HepG2 (cell line): ENCODE results near the gene PSMD6. TPM values are rescaled to one million over a fixed set of nuclear protein-coding genes. Genes with fewer than 3 reads are reported as not detected.

Experiments used
- AKAP8 ChIP-seq: sonication (generic); formaldehyde crosslinking; IDR thresholded peaks from 2 replicates; pipeline ENCODE4 v1.5.1; 2020; ENCODE audit warnings: mild to moderate bottlenecking, missing genetic modification reagents
- FOXO1 ChIP-seq: sonication (generic); formaldehyde crosslinking; IDR thresholded peaks from 2 replicates; pipeline ENCODE4 v1.4.0; 2020; ENCODE audit warnings: missing genetic modification reagents
- HMGXB4 ChIP-seq, 2 experiments: sonication (generic) in 1 of 2; formaldehyde crosslinking in 1 of 2; IDR thresholded peaks; 2 replicates each; pipeline versions ENCODE4 v1.4.0 to v1.6.1; 2018 to 2020; ENCODE audit warnings: missing genetic modification reagents in 2 of 2, borderline replicate concordance in 1 of 2, low read depth in 1 of 2, mild to moderate bottlenecking in 1 of 2, missing biosample characterization in 1 of 2
- HOXA9 ChIP-seq: sonication (generic); formaldehyde crosslinking; IDR thresholded peaks from 2 replicates; pipeline ENCODE4 v1.8.1; 2022; ENCODE audit warnings: missing genetic modification reagents, mild to moderate bottlenecking, moderate library complexity, borderline replicate concordance
- KLF15 ChIP-seq: sonication (generic); formaldehyde crosslinking; IDR thresholded peaks from 2 replicates; pipeline ENCODE4 v1.8.1; 2023; ENCODE audit warnings: borderline replicate concordance, mild to moderate bottlenecking, inconsistent platforms, missing genetic modification reagents, mixed read lengths
- MAF1 ChIP-seq: sonication (generic); formaldehyde crosslinking; IDR thresholded peaks from 2 replicates; pipeline ENCODE4 v1.5.0; 2020; ENCODE audit warnings: missing genetic modification reagents, borderline replicate concordance
- RARG ChIP-seq: sonication (generic); formaldehyde crosslinking; IDR thresholded peaks from 2 replicates; pipeline ENCODE4 v1.4.0; 2020; ENCODE audit warnings: low read depth, mild to moderate bottlenecking, missing genetic modification reagents
- SCMH1 ChIP-seq: sonication (generic); formaldehyde crosslinking; IDR thresholded peaks from 2 replicates; pipeline ENCODE4 v1.9.0; 2021; ENCODE audit warnings: missing genetic modification reagents, mild to moderate bottlenecking, borderline replicate concordance
- SNAPC2 ChIP-seq: sonication (generic); formaldehyde crosslinking; IDR thresholded peaks from 2 replicates; pipeline ENCODE4 v1.8.1; 2022; ENCODE audit warnings: mild to moderate bottlenecking, missing genetic modification reagents
- STAG1 ChIP-seq: sonication (generic); formaldehyde crosslinking; IDR thresholded peaks from 2 replicates; pipeline ENCODE4 v1.4.0; 2020; ENCODE audit warnings: missing genetic modification reagents
- ZNF34 ChIP-seq: sonication (generic); formaldehyde crosslinking; IDR thresholded peaks from 2 replicates; pipeline ENCODE4 v1.4.0; 2020; ENCODE audit warnings: mild to moderate bottlenecking, missing genetic modification reagents, borderline replicate concordance
- polyA plus RNA-seq, 8 experiments: library from polyadenylated mRNA; depleted of rRNA in 3 of 8; stranded (reverse) in 7 of 8; unstranded in 1 of 8; fragments of >200 nt; fragmentation: Illumina TruSeq in 4 of 8; extraction: Trizol in 4 of 8; gene quantifications; 2 replicates each; pipeline versions ENCODE4 v1.2.1 to v1.2.3, GENCODE V29; 2011 to 2016; ENCODE audit warnings: low read depth in 4 of 8, missing spikeins in 1 of 8, mixed read lengths in 1 of 8; ENCODE audit not compliant: insufficient read depth in 1 of 8
- total RNA-seq, 5 experiments: library from RNA; depleted of rRNA; stranded (reverse); fragments of >200 nt; fragmentation: Illumina TruSeq; extraction: Trizol; gene quantifications; 2 replicates each; pipeline ENCODE4 v1.2.3, GENCODE V29; 2016; ENCODE audit warnings: low read depth in 1 of 5
- TF ChIP-seq, protein P1 (sequence below): sonication (generic); formaldehyde crosslinking; IDR thresholded peaks from 2 replicates; pipeline ENCODE4 v1.4.0; 2020; ENCODE audit warnings: mild to moderate bottlenecking, missing genetic modification reagents
- TF ChIP-seq, protein P2 (sequence below): sonication (generic); formaldehyde crosslinking; IDR thresholded peaks from 2 replicates; pipeline ENCODE4 v1.8.0; 2022; ENCODE audit warnings: missing genetic modification reagents, mild to moderate bottlenecking, moderate library complexity, borderline replicate concordance
- TF ChIP-seq, protein P3 (sequence below): sonication (generic); formaldehyde crosslinking; IDR thresholded peaks from 2 replicates; pipeline ENCODE4 v1.4.0; 2020; ENCODE audit warnings: missing genetic modification reagents

Gene PSMD6
- total and polyA plus RNA-seq, 2 of the 13 experiments (the other 11 are each of a cell fraction or from before 2014, with no cell fraction given), result 36.8 to 117 TPM

DNA sequence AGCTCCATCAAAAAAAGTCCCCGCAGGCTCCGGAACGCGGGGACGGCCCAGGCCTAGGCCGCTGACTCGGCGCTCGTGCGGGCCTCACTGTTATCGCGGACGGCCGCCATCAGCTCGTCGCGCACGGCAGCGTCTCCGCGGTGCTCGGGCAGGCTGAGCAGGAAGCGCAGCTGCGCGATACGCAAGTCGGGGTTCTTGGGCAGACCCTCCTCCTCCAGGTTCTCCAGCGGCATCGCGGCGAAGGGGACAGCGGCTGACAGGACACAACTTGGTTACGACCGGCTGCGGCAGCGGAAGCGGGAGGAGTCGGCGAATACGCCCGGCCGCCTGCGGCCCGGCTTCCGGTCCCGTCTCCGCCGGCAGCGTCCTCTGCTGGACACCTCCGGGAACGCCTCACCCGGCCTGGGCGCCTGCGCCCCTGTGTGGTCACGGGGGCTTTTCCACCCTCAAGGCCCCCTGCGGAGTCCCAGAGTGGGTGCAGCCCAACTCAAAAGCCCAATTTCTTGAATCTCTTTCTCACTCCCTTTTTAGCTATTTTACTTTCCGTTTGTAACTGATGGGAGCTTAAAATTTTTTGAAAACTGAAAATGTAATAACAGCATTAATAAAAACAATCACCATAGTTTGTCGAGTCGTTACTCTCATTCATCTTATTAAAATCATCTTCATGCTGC is at the start of gene PSMD6 (continued):
- TF ChIP-seq, protein P1, sequence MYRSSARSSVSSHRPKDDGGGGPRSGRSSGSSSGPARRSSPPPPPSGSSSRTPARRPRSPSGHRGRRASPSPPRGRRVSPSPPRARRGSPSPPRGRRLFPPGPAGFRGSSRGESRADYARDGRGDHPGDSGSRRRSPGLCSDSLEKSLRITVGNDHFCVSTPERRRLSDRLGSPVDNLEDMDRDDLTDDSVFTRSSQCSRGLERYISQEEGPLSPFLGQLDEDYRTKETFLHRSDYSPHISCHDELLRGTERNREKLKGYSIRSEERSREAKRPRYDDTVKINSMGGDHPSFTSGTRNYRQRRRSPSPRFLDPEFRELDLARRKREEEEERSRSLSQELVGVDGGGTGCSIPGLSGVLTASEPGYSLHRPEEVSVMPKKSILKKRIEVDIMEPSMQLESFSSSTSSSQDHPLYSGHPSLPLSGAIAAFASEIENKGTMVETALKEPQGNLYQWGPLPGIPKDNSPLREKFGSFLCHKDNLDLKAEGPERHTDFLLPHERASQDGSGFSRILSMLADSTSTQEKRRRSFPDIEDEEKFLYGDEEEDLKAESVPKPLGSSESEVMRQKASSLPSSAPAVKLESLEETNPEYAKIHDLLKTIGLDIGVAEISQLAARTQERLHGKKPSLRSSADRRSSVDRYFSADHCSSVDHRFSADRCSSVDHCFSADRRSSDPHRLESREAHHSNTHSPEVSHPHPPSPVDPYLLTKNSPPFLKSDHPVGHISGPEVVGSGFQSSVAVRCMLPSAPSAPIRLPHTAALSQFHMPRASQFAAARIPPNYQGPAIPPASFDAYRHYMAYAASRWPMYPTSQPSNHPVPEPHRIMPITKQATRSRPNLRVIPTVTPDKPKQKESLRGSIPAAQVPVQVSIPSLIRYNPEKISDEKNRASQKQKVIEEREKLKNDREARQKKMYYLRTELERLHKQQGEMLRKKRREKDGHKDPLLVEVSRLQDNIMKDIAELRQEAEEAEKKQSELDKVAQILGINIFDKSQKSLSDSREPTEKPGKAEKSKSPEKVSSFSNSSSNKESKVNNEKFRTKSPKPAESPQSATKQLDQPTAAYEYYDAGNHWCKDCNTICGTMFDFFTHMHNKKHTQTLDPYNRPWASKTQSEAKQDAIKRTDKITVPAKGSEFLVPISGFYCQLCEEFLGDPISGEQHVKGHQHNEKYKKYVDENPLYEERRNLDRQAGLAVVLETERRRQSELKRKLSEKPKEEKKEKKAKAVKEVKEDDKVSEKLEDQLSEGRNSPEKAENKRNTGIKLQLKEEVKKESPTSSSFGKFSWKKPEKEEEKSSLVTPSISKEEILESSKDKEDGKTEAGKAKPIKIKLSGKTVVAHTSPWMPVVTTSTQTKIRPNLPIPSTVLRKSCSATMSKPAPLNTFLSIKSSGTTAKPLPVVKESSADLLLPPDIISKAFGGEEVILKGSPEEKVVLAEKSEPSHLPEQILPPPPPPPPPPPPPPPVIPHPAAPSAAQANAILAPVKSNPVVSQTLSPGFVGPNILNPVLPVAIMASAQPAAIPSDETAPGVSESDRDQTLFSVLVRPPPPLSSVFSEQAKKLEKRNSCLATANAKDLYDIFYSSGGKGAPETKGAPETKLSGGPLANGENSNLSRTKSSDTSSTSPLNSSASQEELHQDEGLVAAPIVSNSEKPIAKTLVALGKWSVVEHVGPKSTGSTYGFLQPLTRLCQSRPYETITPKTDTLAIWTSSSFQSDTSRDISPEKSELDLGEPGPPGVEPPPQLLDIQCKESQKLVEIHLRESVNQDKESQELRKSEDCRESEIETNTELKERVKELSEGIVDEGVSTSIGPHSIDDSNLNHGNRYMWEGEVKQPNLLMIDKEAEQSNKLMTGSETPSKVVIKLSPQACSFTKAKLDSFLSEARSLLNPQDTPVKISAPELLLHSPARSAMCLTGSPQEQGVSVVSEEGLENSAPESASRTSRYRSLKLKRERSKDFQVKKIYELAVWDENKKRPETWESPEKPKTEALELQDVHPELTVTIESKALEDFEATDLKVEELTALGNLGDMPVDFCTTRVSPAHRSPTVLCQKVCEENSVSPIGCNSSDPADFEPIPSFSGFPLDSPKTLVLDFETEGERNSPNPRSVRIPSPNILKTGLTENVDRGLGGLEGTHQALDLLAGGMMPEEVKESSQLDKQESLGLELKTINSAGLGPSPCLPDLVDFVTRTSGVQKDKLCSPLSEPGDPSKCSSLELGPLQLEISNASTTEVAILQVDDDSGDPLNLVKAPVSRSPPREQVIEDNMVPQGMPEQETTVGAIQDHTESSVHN (CRISPR knock-in tag), result no peak; the same call in 1 of the 2 replicates
- TF ChIP-seq AKAP8 (CRISPR knock-in tag) (0 out of 2 replicates have a peak, but pooled peaks have one; percentile 60), HMGXB4 (CRISPR knock-in tag; IDR thresholded peaks at IDR 0.05; ENCODE audit: borderline replicate concordance in 1 of 2, low read depth in 1 of 2) (peak; percentile 98), HOXA9 (CRISPR knock-in tag) (no peak; the same call in 1 of the 2 replicates), SNAPC2 (peak; percentile 63; the same call in 1 of the 2 replicates), SCMH1 (CRISPR knock-in tag) (no peak), ZNF34 (CRISPR knock-in tag) (peak; percentile 28; the same call in 1 of the 2 replicates), FOXO1 (CRISPR knock-in tag) (peak; percentile 71), RARG (0 out of 2 replicates have a peak, but pooled peaks have one; percentile 17), MAF1 (CRISPR knock-in tag) (peak; percentile 64; the same call in 1 of the 2 replicates), KLF15 (CRISPR knock-in tag) (peak; percentile 75; the same call in 1 of the 2 replicates), STAG1 (CRISPR knock-in tag) (peak; percentile 67)
- TF ChIP-seq, protein P2, sequence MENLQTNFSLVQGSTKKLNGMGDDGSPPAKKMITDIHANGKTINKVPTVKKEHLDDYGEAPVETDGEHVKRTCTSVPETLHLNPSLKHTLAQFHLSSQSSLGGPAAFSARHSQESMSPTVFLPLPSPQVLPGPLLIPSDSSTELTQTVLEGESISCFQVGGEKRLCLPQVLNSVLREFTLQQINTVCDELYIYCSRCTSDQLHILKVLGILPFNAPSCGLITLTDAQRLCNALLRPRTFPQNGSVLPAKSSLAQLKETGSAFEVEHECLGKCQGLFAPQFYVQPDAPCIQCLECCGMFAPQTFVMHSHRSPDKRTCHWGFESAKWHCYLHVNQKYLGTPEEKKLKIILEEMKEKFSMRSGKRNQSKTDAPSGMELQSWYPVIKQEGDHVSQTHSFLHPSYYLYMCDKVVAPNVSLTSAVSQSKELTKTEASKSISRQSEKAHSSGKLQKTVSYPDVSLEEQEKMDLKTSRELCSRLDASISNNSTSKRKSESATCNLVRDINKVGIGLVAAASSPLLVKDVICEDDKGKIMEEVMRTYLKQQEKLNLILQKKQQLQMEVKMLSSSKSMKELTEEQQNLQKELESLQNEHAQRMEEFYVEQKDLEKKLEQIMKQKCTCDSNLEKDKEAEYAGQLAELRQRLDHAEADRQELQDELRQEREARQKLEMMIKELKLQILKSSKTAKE (CRISPR knock-in tag), result no peak
- TF ChIP-seq, protein P3, sequence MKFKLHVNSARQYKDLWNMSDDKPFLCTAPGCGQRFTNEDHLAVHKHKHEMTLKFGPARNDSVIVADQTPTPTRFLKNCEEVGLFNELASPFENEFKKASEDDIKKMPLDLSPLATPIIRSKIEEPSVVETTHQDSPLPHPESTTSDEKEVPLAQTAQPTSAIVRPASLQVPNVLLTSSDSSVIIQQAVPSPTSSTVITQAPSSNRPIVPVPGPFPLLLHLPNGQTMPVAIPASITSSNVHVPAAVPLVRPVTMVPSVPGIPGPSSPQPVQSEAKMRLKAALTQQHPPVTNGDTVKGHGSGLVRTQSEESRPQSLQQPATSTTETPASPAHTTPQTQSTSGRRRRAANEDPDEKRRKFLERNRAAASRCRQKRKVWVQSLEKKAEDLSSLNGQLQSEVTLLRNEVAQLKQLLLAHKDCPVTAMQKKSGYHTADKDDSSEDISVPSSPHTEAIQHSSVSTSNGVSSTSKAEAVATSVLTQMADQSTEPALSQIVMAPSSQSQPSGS (CRISPR knock-in tag), result peak; percentile 75; the same call in 1 of the 2 replicates
